AG04449 (cell line): ENCODE results near the gene HARBI1.

Source experiments
- CTCF ChIA-PET: fragments of 350-600 bp; formaldehyde crosslinking; extraction: SDS; loops from one replicate; lab custom pipeline; 2021; ENCODE audit warnings: antibody characterized with exemption; lab: Yijun Ruan, JAX
- POLR2A ChIA-PET: fragments of 400-600, 350-600 bp; formaldehyde crosslinking; extraction: SDS; loops from one replicate; lab custom pipeline; 2020; ENCODE audit warnings: antibody characterized with exemption, inconsistent platforms; lab: Yijun Ruan, JAX
- DNase-seq: peaks from one replicate; pipeline ENCODE4 v3.0.0-alpha.2; 2010; ENCODE audit warnings: low read depth, low spot score
- H3K4me3 ChIP-seq: 2 replicates; pipeline ENCODE4 v1.5.1; 2011; ENCODE audit warnings: low read depth, mild to moderate bottlenecking, control low read depth, low read length
- TF ChIP-seq, protein P1 (sequence below): IDR thresholded peaks from one replicate; pipeline ENCODE4 v1.5.1; 2011; ENCODE audit warnings: mild to moderate bottlenecking, moderate library complexity, low read length, control low read depth, inconsistent platforms; ENCODE audit not compliant: insufficient read depth; ENCODE audit errors: missing control alignments

HARBI1 gene

DNA sequence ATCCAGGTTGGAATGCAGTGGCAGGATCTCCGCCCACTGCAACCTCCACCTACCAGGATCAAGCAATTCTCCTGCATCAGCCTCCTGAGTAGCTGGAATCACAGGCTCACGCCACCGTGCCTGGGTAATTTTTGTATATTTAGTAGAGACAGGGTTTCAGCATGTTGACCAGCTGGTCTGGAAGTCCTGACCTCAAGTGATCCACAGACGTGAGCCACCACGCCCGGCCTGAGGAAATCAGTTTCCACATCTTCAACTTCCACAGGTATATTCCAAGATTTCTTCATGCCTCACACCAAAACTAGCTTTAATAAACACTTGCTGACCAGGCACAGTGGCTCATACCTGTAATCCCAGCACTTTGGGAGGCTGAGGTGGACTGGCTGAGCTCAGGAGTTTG lies 7.6 kb downstream of the HARBI1 start:
- CTCF ChIA-PET, result interaction anchor here (1.0 kb wide), 1 partner anchor 8 kb away, joined by 5 read pairs; the partner anchor contains the start of gene ATG13
- POLR2A ChIA-PET, result no interaction called here
- DNase-seq, result no peak
- no peak overlapping the region for H3K4me3 ChIP-seq
- TF ChIP-seq, protein P1, sequence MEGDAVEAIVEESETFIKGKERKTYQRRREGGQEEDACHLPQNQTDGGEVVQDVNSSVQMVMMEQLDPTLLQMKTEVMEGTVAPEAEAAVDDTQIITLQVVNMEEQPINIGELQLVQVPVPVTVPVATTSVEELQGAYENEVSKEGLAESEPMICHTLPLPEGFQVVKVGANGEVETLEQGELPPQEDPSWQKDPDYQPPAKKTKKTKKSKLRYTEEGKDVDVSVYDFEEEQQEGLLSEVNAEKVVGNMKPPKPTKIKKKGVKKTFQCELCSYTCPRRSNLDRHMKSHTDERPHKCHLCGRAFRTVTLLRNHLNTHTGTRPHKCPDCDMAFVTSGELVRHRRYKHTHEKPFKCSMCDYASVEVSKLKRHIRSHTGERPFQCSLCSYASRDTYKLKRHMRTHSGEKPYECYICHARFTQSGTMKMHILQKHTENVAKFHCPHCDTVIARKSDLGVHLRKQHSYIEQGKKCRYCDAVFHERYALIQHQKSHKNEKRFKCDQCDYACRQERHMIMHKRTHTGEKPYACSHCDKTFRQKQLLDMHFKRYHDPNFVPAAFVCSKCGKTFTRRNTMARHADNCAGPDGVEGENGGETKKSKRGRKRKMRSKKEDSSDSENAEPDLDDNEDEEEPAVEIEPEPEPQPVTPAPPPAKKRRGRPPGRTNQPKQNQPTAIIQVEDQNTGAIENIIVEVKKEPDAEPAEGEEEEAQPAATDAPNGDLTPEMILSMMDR, result no peak

DNA sequence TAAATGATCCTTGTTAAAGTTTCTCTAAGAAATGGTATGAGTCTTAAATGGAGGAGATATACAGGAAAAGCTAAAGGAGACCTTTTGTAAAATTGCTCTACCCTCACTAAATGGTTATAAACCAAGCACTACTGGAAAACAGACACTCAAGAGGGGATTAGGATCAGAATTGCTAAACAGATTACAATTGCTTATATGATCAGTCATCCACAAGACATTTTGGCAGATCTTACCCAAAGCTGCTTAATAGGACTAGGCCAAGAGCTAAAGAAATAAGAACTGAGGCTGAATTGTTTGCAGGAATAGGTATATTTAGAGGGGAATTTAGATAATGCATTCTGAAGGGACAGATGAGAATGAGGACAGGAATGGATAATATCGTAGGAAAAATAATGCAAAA lies 9.5 kb downstream of the HARBI1 start:
- POLR2A ChIA-PET, result no interaction called here

DNA sequence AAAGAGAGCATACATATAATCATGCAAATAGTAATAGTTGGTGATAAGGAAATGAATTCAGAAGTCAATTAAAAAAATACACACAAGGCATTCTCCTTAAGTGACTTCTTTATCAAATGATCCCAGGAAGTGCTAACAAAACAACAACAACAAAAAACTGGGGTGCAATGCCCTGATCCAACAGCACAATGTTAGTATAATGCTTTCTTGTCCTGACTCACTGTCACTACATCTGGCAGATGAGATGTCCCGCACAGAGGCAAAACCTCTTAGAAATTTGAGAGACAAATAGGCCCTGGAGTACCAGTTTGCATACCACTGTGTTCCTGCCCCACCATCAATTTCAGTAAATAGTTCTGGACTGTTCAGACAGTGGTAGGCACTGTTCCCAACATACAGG lies 12.2 kb downstream of the HARBI1 start:
- no peak for DNase-seq
- ChIA-PET POLR2A (no interaction called here), CTCF (interaction anchor here (1.0 kb wide), 1 partner anchor 14 kb away, joined by 3 read pairs; no protein-coding TSS in a partner anchor)
- H3K4me3 ChIP-seq, result no peak overlapping the region
- TF ChIP-seq, protein P1, result no peak

More for the DNA sequence above, 9.5 kb downstream of the HARBI1 start:
- CTCF ChIA-PET, result interaction anchor here (0.6 to 0.9 kb wide), 2 partner anchors 10 to 18 kb away, joined by 3 to 6 read pairs; partner anchors contain the start of genes ATG13 and HARBI1
- DNase-seq, result no peak
- no peak overlapping the region for H3K4me3 ChIP-seq
- TF ChIP-seq, protein P1, result no peak

DNA sequence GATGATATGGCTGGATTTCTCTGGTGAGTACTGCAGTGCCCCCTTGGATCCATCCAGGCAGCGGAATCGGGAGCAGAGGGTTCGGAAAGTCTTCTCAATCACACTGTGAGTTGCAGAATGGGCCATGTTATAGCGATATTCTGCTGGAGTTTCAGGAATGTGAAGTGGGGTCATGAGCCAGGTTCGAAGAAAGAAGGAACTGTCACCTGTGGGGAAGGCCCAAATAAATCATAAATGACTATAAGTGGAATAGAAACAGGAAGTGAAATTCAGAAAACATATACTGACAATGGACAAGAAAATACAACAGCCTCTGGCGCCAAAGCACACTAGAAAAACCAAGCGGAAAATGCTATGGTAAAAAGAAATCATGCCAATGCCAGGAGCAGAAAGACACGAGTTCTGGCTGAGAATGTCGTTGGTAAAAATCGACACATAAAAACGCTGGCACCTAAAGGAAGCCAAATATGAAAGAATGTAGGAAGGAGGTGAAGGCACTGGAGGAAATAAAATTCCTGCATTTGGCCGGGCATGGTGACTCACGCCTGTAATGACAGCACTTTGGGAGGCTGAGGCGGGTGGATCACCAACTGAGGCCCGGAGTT lies 13.2 kb downstream of the HARBI1 start:
- TF ChIP-seq, protein P1, result no peak
- ChIA-PET POLR2A (no interaction called here), CTCF (no interaction called here)
- no peak overlapping the region for H3K4me3 ChIP-seq
- no peak for DNase-seq

DNA sequence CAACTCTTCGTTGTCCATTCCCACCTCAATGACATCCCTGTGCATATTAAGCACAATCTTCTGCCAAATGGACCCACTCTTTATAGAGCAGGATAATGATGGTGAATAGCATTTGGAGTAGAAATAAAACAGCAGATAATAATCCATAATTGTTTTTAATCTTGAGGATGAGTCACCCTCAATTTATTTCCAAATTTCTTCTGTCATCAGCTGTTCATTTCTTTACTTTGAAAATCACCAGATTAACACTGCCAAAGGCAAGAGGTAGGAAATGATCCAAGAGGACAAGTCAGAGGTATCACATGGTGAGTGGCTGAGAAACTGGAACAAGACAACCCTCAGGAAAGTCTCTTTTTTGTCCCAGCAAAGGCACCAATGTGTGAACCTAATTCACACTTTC lies 15.9 kb downstream of the HARBI1 start:
- TF ChIP-seq, protein P1, result no peak
- no peak overlapping the region for H3K4me3 ChIP-seq
- ChIA-PET CTCF (interaction anchor here (1.4 kb wide), 1 partner anchor 17 kb away, joined by 3 read pairs; no protein-coding TSS in a partner anchor), POLR2A (no interaction called here)
- no peak for DNase-seq

GRCh38 chr11:46600194-46600960 lies 16.6 kb downstream of the HARBI1 start:
- CTCF ChIA-PET, result interaction anchor here (1.4 kb wide), 1 partner anchor 18 kb away, joined by 3 read pairs; no protein-coding TSS in a partner anchor
- TF ChIP-seq, protein P1, result no peak
- H3K4me3 ChIP-seq, result no peak overlapping the region
- no peak for DNase-seq
- POLR2A ChIA-PET, result no interaction called here
